HG02678 (cell line): ENCODE results near the gene ENTR1.
A peak's percentile ranks its signal among the peaks of the same experiment; 100 is the strongest.
"Not testable (repeated sequence)": the region's sequence is repeated elsewhere in the genome, so short reads cannot be mapped to it uniquely, and the experiment has no call there.

Source experiments
- ATAC-seq: cut with Tn5 transposase; IDR thresholded peaks from one replicate; pipeline ENCODE4 v1.9.1; 2021; ENCODE audit warnings: mild to moderate bottlenecking, moderate library complexity; ENCODE audit not compliant: unreplicated experiment

The ENTR1 gene

GRCh38 chr9:136423432-136424146, 13.2 kb upstream of the ENTR1 start:
- ATAC-seq = no peak

- ATAC-seq = no peak
Observed at GRCh38 chr9:136422876-136423275, 12.5 kb upstream of the ENTR1 start.

GRCh38 chr9:136421791-136422190, 11.4 kb upstream of the ENTR1 start:
- no peak for ATAC-seq

GRCh38 chr9:136419092-136419420, 8.6 kb upstream of the ENTR1 start:
- ATAC-seq = no peak

GRCh38 chr9:136418182-136419091, 8.0 kb upstream of the ENTR1 start:
- ATAC-seq = no peak

GRCh38 chr9:136416914-136417313, 6.5 kb upstream of the ENTR1 start:
- ATAC-seq = no peak

- no peak for ATAC-seq
Observed at GRCh38 chr9:136416427-136416826, 6.0 kb upstream of the ENTR1 start.

- ATAC-seq = no peak
Observed at GRCh38 chr9:136412962-136413361, 2.5 kb upstream of the ENTR1 start.

- no peak for ATAC-seq
Observed at GRCh38 chr9:136411378-136411777, 964 bp upstream of the ENTR1 start.

GRCh38 chr9:136409557-136410455, 608 bp downstream of the ENTR1 start:
- ATAC-seq = peak; percentile 22

GRCh38 chr9:136407911-136408310, 2.5 kb downstream of the ENTR1 start:
- no peak for ATAC-seq

GRCh38 chr9:136407061-136407460, 3.4 kb downstream of the ENTR1 start:
- ATAC-seq = not testable (repeated sequence)

GRCh38 chr9:136405904-136406303, 4.5 kb downstream of the ENTR1 start:
- ATAC-seq = not testable (repeated sequence)

GRCh38 chr9:136405481-136405880, 4.9 kb downstream of the ENTR1 start:
- no peak for ATAC-seq

GRCh38 chr9:136404801-136405136, 5.6 kb downstream of the ENTR1 start:
- no peak for ATAC-seq

GRCh38 chr9:136403915-136404800, 6.3 kb downstream of the ENTR1 start:
- ATAC-seq = no peak

- no peak for ATAC-seq
Observed at GRCh38 chr9:136403538-136403914, 6.9 kb downstream of the ENTR1 start.

- no peak for ATAC-seq
Observed at GRCh38 chr9:136402067-136402466, 8.3 kb downstream of the ENTR1 start.

GRCh38 chr9:136401173-136401922, 9.1 kb downstream of the ENTR1 start:
- ATAC-seq = no peak
